Measurements from ENCODE around the gene PRKCE.
A peak's percentile ranks its signal among the peaks of the same experiment; 100 is the strongest.

PRKCE gene

GRCh38 chr2:46145017-46145416, 493.5 kb downstream of the PRKCE start:
- Histone ChIP-seq H3K4me3 (ENCODE audit: low read length in 2 of 2) (no peak overlapping the region), H3K9me3 (ENCODE audit: control insufficient read depth in 2 of 2, low read length in 2 of 2) (no peaks in the 10 kb centered on the region), H3K4me1 (ENCODE audit: control insufficient read depth in 2 of 2, insufficient read depth in 2 of 2, low read length in 2 of 2) (peaks cover 17 to 18% of the 10 kb centered on the region in 2 donors), H3K27ac (ENCODE audit: low read depth in 2 of 2, low read length in 2 of 2) (no peak overlapping the region), H3K9ac (ENCODE audit: low read depth in 1 of 2, low read length in 2 of 2) (no peak overlapping the region), H3K27me3 (ENCODE audit: control insufficient read depth in 2 of 2, insufficient read depth in 2 of 2, low read length in 2 of 2) (no peaks in the 10 kb centered on the region), H3K36me3 (ENCODE audit: control insufficient read depth in 2 of 2, insufficient read depth in 2 of 2, low read length in 2 of 2) (peaks cover 3 to 8% of the 10 kb centered on the region in 2 donors)

DNA sequence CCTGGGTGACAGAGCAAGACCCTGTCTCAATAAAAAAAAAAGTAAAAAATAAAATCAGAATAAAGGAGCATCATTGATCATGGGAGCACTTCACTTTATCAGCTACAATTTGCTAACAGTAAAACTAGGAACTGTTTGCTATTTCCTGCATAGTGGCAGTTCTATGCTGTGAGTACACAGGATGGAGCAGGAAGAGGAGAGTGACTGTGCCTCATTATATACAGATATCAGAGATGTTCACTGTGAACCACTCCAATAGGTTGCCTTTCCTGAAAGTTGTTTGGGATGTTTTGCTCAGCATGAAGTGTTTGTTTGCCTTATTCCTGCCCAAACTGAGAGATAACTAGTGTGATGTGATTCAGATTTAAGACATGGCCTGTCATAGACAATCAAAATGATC, 494.4 kb downstream of the PRKCE start:
- H3K4me1 ChIP-seq (ENCODE audit: control insufficient read depth in 2 of 2, insufficient read depth in 2 of 2, low read length in 2 of 2), result peaks cover 17 to 18% of the 10 kb centered on the region in 2 donors
- no peak overlapping the region for H3K9ac ChIP-seq (ENCODE audit: low read depth in 1 of 2, low read length in 2 of 2)
- H3K36me3 ChIP-seq (ENCODE audit: control insufficient read depth in 2 of 2, insufficient read depth in 2 of 2, low read length in 2 of 2), result peaks cover 3 to 8% of the 10 kb centered on the region in 2 donors
- no peaks in the 10 kb centered on the region for H3K9me3 ChIP-seq (ENCODE audit: control insufficient read depth in 2 of 2, low read length in 2 of 2)
- no peak overlapping the region for H3K27ac ChIP-seq (ENCODE audit: low read depth in 2 of 2, low read length in 2 of 2)
- H3K27me3 ChIP-seq (ENCODE audit: control insufficient read depth in 2 of 2, insufficient read depth in 2 of 2, low read length in 2 of 2), result no peaks in the 10 kb centered on the region
- H3K4me3 ChIP-seq (ENCODE audit: low read length in 2 of 2), result no peak overlapping the region

- Histone ChIP-seq H3K9me3 (ENCODE audit: control insufficient read depth in 2 of 2, low read length in 2 of 2) (no peaks in the 10 kb centered on the region), H3K4me1 (ENCODE audit: control insufficient read depth in 2 of 2, insufficient read depth in 2 of 2, low read length in 2 of 2) (peaks cover 14 to 15% of the 10 kb centered on the region in 2 donors), H3K4me3 (ENCODE audit: low read length in 2 of 2) (no peak overlapping the region), H3K27me3 (ENCODE audit: control insufficient read depth in 2 of 2, insufficient read depth in 2 of 2, low read length in 2 of 2) (no peaks in the 10 kb centered on the region), H3K36me3 (ENCODE audit: control insufficient read depth in 2 of 2, insufficient read depth in 2 of 2, low read length in 2 of 2) (peaks cover 7 to 8% of the 10 kb centered on the region in 2 donors), H3K27ac (ENCODE audit: low read depth in 2 of 2, low read length in 2 of 2) (no peak overlapping the region), H3K9ac (ENCODE audit: low read depth in 1 of 2, low read length in 2 of 2) (no peak overlapping the region)
Measured at GRCh38 chr2:46146866-46147502, 495.5 kb downstream of the PRKCE start.

- Histone ChIP-seq H3K27me3 (ENCODE audit: control insufficient read depth in 2 of 2, insufficient read depth in 2 of 2, low read length in 2 of 2) (no peaks in the 10 kb centered on the region), H3K27ac (ENCODE audit: low read depth in 2 of 2, low read length in 2 of 2) (no peak overlapping the region), H3K9me3 (ENCODE audit: control insufficient read depth in 2 of 2, low read length in 2 of 2) (no peaks in the 10 kb centered on the region), H3K4me3 (ENCODE audit: low read length in 2 of 2) (no peak overlapping the region), H3K36me3 (ENCODE audit: control insufficient read depth in 2 of 2, insufficient read depth in 2 of 2, low read length in 2 of 2) (peaks cover 7 to 8% of the 10 kb centered on the region in 2 donors), H3K4me1 (ENCODE audit: control insufficient read depth in 2 of 2, insufficient read depth in 2 of 2, low read length in 2 of 2) (peaks cover 7 to 8% of the 10 kb centered on the region in 2 donors), H3K9ac (ENCODE audit: low read depth in 1 of 2, low read length in 2 of 2) (no peak overlapping the region)
Measured at GRCh38 chr2:46147626-46148368, 496.3 kb downstream of the PRKCE start.

DNA sequence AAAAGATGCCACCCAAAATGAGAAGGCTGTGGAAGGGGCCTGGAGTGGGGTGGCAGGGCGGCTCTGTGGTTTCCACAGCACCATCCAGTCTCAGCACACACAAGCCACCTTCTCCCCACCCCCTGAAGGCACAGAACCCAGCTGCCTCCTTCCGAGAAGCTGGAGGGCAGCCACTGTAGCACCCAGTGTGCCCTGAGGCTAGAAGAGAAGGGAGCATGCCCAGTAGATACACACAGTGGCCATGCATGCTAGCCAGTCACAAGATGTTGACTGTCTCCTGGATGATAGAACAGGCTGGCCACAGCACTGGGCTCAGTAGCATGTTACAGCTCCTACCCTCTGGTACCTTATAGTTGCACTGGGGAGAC, 496.9 kb downstream of the PRKCE start:
- no peak overlapping the region for H3K4me3 ChIP-seq (ENCODE audit: low read length in 2 of 2)
- peaks cover 7 to 8% of the 10 kb centered on the region in 2 donors for H3K36me3 ChIP-seq (ENCODE audit: control insufficient read depth in 2 of 2, insufficient read depth in 2 of 2, low read length in 2 of 2)
- no peak overlapping the region for H3K9ac ChIP-seq (ENCODE audit: low read depth in 1 of 2, low read length in 2 of 2)
- H3K9me3 ChIP-seq (ENCODE audit: control insufficient read depth in 2 of 2, low read length in 2 of 2), result no peaks in the 10 kb centered on the region
- no peak overlapping the region for H3K27ac ChIP-seq (ENCODE audit: low read depth in 2 of 2, low read length in 2 of 2)
- no peaks in the 10 kb centered on the region for H3K27me3 ChIP-seq (ENCODE audit: control insufficient read depth in 2 of 2, insufficient read depth in 2 of 2, low read length in 2 of 2)
- H3K4me1 ChIP-seq (ENCODE audit: control insufficient read depth in 2 of 2, insufficient read depth in 2 of 2, low read length in 2 of 2), result peaks cover 3% of the 10 kb centered on the region in 2 donors

DNA sequence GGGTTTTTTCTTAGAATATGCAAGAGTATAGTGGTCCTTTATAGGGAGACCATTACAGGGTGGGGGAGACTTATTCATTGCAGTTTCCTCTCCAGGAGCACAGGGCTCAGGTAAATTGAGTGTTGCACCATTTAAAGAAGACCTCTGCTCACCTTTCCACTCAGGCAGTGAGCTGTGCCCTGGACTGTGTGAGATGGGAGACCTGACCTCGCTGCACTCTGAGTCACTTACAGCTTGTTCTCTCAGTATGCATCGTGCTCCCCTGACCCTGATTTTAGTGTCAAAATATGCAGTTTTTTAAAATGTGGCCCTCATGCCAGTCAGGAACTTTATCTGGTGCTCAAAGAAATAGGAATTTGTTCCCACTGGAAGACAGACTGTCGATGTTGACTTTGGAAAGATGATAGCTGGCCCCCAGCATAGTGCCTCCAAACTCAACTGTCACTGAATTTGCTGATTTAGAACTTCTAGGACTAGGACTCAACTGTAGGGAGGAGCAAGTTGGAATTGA, 499.0 kb downstream of the PRKCE start:
- H3K27ac ChIP-seq (ENCODE audit: low read depth in 2 of 2, low read length in 2 of 2), result peak overlapping the region in 1 of 2 donors; percentile 44

DNA sequence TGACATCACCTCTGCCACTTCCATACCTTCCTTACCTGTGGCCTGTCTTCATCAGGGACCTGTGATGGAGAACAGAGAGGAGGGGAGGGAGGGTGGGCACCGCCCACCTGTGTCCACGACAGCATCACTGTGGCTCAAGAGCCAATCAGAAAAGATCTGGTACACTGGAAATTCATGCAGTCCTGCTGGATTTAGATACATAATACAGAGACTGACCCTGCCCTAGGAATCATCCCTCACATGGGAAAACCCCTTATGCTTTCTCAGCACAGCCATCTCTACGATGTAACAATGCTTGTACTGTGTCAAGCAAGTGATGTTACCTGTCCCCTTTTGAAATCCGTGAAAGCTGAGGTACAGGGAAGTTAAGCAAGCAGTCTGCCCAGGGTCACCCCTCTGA, 500.1 kb downstream of the PRKCE start:
- H3K36me3 ChIP-seq (ENCODE audit: control insufficient read depth in 2 of 2, insufficient read depth in 2 of 2, low read length in 2 of 2), result peaks cover 2 to 4% of the 10 kb centered on the region in 2 donors
- no peaks in the 10 kb centered on the region for H3K4me1 ChIP-seq (ENCODE audit: control insufficient read depth in 2 of 2, insufficient read depth in 2 of 2, low read length in 2 of 2)
- no peak overlapping the region for H3K27ac ChIP-seq (ENCODE audit: low read depth in 2 of 2, low read length in 2 of 2)
- no peak overlapping the region for H3K4me3 ChIP-seq (ENCODE audit: low read length in 2 of 2)
- H3K27me3 ChIP-seq (ENCODE audit: control insufficient read depth in 2 of 2, insufficient read depth in 2 of 2, low read length in 2 of 2), result no peaks in the 10 kb centered on the region
- no peaks in the 10 kb centered on the region for H3K9me3 ChIP-seq (ENCODE audit: control insufficient read depth in 2 of 2, low read length in 2 of 2)
- no peak overlapping the region for H3K9ac ChIP-seq (ENCODE audit: low read depth in 1 of 2, low read length in 2 of 2)

More for the DNA sequence above, 499.0 kb downstream of the PRKCE start:
- no peak overlapping the region for H3K9ac ChIP-seq (ENCODE audit: low read depth in 1 of 2, low read length in 2 of 2)
- H3K36me3 ChIP-seq (ENCODE audit: control insufficient read depth in 2 of 2, insufficient read depth in 2 of 2, low read length in 2 of 2), result peaks cover 4 to 8% of the 10 kb centered on the region in 2 donors
- no peaks in the 10 kb centered on the region for H3K4me1 ChIP-seq (ENCODE audit: control insufficient read depth in 2 of 2, insufficient read depth in 2 of 2, low read length in 2 of 2)
- H3K27me3 ChIP-seq (ENCODE audit: control insufficient read depth in 2 of 2, insufficient read depth in 2 of 2, low read length in 2 of 2), result no peaks in the 10 kb centered on the region
- H3K4me3 ChIP-seq (ENCODE audit: low read length in 2 of 2), result no peak overlapping the region
- H3K9me3 ChIP-seq (ENCODE audit: control insufficient read depth in 2 of 2, low read length in 2 of 2), result no peaks in the 10 kb centered on the region

DNA sequence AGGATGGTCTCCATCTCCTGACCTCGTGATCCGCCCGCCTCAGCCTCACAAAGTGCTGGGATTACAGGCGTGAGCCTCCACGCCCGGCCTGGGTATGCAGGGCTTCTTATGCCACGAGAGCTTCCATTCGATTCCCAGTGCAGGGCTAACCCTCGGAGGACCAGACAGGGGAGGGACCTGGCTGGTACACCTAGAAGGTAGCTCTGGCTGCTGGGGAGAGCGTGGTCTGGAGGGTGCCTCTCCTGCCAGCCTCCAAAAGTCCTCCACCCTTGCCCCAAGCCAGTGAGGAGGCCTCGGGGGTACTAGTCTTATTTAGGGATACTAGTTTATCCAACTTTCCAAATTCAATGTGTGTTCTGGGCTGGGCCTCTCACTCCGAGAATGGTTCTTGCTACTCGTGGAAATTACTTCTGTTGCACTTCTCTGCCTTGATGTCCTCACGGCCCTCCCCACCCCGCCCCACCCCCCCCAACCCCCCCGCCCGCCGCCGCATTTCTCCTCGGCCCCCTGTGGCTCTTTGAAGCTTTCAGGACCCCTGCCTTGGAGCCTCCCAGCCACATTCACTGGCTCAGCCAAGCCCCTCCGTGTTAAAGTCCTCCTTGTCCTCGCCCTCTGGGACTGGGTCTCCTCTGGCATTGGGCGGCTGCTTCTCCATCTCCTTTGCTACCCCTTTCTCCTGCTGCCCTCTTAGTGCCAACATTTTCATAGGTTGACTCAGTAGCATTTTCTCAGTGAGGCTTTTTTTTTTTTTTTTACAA, 502.7 kb downstream of the PRKCE start:
- no peak overlapping the region for H3K27ac ChIP-seq (ENCODE audit: low read depth in 2 of 2, low read length in 2 of 2)
- peaks cover 0 to 12% of the 10 kb centered on the region in 2 donors for H3K4me1 ChIP-seq (ENCODE audit: control insufficient read depth in 2 of 2, insufficient read depth in 2 of 2, low read length in 2 of 2)

DNA sequence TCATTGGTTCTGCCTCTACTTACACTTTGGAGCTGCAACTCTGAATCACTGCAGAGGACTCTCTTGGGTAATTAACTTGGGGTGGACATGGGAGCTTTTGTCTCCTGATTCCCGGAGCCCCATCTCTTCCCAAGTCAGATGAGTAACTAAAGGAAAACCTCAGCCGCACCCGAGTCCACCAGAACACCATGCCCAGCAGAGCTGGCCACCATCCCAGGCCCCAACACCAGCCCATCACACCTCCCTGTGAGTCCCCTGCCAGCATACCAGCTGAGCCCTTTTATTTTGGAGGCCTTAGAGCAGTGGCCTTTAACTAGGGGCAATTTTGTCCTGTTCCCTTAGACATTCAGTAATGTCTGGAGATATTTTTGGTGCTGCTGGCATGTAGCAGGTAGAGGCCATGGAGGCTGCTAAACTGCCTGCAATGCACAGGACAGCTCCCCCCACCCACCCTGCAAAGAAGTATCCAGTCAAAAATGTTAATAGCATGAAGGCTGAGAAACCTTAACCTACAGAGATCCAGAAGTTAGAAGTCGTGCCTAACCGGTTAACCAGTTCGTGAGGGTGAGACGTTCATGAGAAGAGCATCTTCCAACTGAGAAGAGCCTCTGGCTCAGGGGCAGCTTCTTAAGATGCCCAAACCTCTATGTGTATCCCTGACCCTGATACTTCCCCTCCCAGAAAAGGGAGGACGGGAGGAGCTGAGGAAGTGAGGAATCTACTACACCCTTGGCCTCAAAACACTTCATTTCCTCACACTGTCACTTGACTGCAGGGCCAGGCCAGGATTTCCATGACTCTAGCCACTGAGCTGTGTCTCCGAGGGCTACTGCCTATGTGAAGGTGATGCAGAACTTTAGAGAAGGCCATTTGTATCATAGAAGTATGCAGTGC, 505.8 kb downstream of the PRKCE start:
- Histone ChIP-seq H3K4me3 (ENCODE audit: low read length in 2 of 2) (no peak overlapping the region), H3K27ac (ENCODE audit: low read depth in 2 of 2, low read length in 2 of 2) (no peak overlapping the region), H3K9me3 (ENCODE audit: control insufficient read depth in 2 of 2, low read length in 2 of 2) (no peaks in the 10 kb centered on the region), H3K9ac (ENCODE audit: low read depth in 1 of 2, low read length in 2 of 2) (no peak overlapping the region), H3K4me1 (ENCODE audit: control insufficient read depth in 2 of 2, insufficient read depth in 2 of 2, low read length in 2 of 2) (peaks cover 0 to 12% of the 10 kb centered on the region in 2 donors), H3K27me3 (ENCODE audit: control insufficient read depth in 2 of 2, insufficient read depth in 2 of 2, low read length in 2 of 2) (no peaks in the 10 kb centered on the region), H3K36me3 (ENCODE audit: control insufficient read depth in 2 of 2, insufficient read depth in 2 of 2, low read length in 2 of 2) (peaks cover 2 to 3% of the 10 kb centered on the region in 2 donors)

More for the DNA sequence above, 502.7 kb downstream of the PRKCE start:
- Histone ChIP-seq H3K4me3 (ENCODE audit: low read length in 2 of 2) (no peak overlapping the region), H3K9ac (ENCODE audit: low read depth in 1 of 2, low read length in 2 of 2) (no peak overlapping the region), H3K9me3 (ENCODE audit: control insufficient read depth in 2 of 2, low read length in 2 of 2) (no peaks in the 10 kb centered on the region), H3K36me3 (ENCODE audit: control insufficient read depth in 2 of 2, insufficient read depth in 2 of 2, low read length in 2 of 2) (peaks cover 3 to 4% of the 10 kb centered on the region in 2 donors), H3K27me3 (ENCODE audit: control insufficient read depth in 2 of 2, insufficient read depth in 2 of 2, low read length in 2 of 2) (no peaks in the 10 kb centered on the region)
